ENCODE measurements around the gene DENND2D. TPM values are rescaled to one million over a fixed set of nuclear protein-coding genes. Genes with fewer than 3 reads are reported as not detected.

DENND2D gene
- total RNA-seq, 1 donor from 2014 or later = not detected

GRCh38 chr1:111209622-111210021 lies 9.2 kb upstream of the DENND2D start:
- no peak for DNase-seq
- no peaks in the 10 kb centered on the region for H3K9me3 Mint-ChIP-seq (ENCODE audit: unreplicated experiment)
- H3K4me3 Mint-ChIP-seq (ENCODE audit: unreplicated experiment) = no peak overlapping the region
- peaks cover 4% of the 10 kb centered on the region for H3K36me3 Mint-ChIP-seq (ENCODE audit: unreplicated experiment)
- TF ChIP-seq, protein P1, sequence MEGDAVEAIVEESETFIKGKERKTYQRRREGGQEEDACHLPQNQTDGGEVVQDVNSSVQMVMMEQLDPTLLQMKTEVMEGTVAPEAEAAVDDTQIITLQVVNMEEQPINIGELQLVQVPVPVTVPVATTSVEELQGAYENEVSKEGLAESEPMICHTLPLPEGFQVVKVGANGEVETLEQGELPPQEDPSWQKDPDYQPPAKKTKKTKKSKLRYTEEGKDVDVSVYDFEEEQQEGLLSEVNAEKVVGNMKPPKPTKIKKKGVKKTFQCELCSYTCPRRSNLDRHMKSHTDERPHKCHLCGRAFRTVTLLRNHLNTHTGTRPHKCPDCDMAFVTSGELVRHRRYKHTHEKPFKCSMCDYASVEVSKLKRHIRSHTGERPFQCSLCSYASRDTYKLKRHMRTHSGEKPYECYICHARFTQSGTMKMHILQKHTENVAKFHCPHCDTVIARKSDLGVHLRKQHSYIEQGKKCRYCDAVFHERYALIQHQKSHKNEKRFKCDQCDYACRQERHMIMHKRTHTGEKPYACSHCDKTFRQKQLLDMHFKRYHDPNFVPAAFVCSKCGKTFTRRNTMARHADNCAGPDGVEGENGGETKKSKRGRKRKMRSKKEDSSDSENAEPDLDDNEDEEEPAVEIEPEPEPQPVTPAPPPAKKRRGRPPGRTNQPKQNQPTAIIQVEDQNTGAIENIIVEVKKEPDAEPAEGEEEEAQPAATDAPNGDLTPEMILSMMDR (IDR thresholded peaks at IDR 0.05; ENCODE audit: partially characterized antibody, unreplicated experiment) = no peak
- H3K4me1 Mint-ChIP-seq (ENCODE audit: low read depth, unreplicated experiment) = peaks cover 2% of the 10 kb centered on the region
- no peak overlapping the region for H3K27ac Mint-ChIP-seq (ENCODE audit: unreplicated experiment)
- H3K27me3 Mint-ChIP-seq (ENCODE audit: unreplicated experiment) = peaks cover 2% of the 10 kb centered on the region

GRCh38 chr1:111208921-111209320 lies 8.5 kb upstream of the DENND2D start:
- Mint-ChIP-seq H3K36me3 (ENCODE audit: unreplicated experiment) (peaks cover 4% of the 10 kb centered on the region), H3K4me1 (ENCODE audit: low read depth, unreplicated experiment) (peaks cover 2% of the 10 kb centered on the region), H3K9me3 (ENCODE audit: unreplicated experiment) (no peaks in the 10 kb centered on the region), H3K27me3 (ENCODE audit: unreplicated experiment) (peaks cover 3% of the 10 kb centered on the region), H3K27ac (ENCODE audit: unreplicated experiment) (no peak overlapping the region), H3K4me3 (ENCODE audit: unreplicated experiment) (no peak overlapping the region)
- TF ChIP-seq, protein P1 (IDR thresholded peaks at IDR 0.05; ENCODE audit: partially characterized antibody, unreplicated experiment) = no peak
- DNase-seq = no peak

DNA sequence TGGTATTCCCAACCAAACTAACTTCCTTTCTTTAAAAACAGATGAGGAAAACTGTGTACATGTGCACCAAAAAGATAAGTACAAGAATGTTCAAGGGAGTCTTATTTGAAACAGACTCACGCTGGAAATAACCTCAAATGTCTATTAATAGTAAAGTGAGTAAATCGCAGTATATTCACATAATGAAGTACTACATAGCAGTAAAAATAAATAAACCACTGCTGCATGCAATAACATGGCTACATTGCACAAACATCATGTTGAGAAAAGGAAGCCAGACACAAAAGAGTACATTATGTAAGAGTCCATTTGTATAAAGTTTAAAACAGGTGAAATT lies 5.2 kb upstream of the DENND2D start:
- Mint-ChIP-seq H3K4me3 (ENCODE audit: unreplicated experiment) (no peak overlapping the region), H3K36me3 (ENCODE audit: unreplicated experiment) (peaks cover 4% of the 10 kb centered on the region), H3K27me3 (ENCODE audit: unreplicated experiment) (peaks cover 8% of the 10 kb centered on the region), H3K27ac (ENCODE audit: unreplicated experiment) (no peak overlapping the region), H3K4me1 (ENCODE audit: low read depth, unreplicated experiment) (peaks cover 2% of the 10 kb centered on the region), H3K9me3 (ENCODE audit: unreplicated experiment) (no peaks in the 10 kb centered on the region)
- no peak for DNase-seq
- TF ChIP-seq, protein P1 (IDR thresholded peaks at IDR 0.05; ENCODE audit: partially characterized antibody, unreplicated experiment) = no peak

GRCh38 chr1:111204983-111205713 lies 4.7 kb upstream of the DENND2D start:
- peaks cover 4% of the 10 kb centered on the region for H3K36me3 Mint-ChIP-seq (ENCODE audit: unreplicated experiment)
- DNase-seq = no peak
- TF ChIP-seq, protein P1 (IDR thresholded peaks at IDR 0.05; ENCODE audit: partially characterized antibody, unreplicated experiment) = no peak
- H3K27me3 Mint-ChIP-seq (ENCODE audit: unreplicated experiment) = peaks cover 8% of the 10 kb centered on the region
- H3K4me1 Mint-ChIP-seq (ENCODE audit: low read depth, unreplicated experiment) = peaks cover 2% of the 10 kb centered on the region
- H3K27ac Mint-ChIP-seq (ENCODE audit: unreplicated experiment) = no peak overlapping the region
- peak overlapping the region; percentile 72 for H3K4me3 Mint-ChIP-seq (ENCODE audit: unreplicated experiment)
- H3K9me3 Mint-ChIP-seq (ENCODE audit: unreplicated experiment) = no peaks in the 10 kb centered on the region

DNA sequence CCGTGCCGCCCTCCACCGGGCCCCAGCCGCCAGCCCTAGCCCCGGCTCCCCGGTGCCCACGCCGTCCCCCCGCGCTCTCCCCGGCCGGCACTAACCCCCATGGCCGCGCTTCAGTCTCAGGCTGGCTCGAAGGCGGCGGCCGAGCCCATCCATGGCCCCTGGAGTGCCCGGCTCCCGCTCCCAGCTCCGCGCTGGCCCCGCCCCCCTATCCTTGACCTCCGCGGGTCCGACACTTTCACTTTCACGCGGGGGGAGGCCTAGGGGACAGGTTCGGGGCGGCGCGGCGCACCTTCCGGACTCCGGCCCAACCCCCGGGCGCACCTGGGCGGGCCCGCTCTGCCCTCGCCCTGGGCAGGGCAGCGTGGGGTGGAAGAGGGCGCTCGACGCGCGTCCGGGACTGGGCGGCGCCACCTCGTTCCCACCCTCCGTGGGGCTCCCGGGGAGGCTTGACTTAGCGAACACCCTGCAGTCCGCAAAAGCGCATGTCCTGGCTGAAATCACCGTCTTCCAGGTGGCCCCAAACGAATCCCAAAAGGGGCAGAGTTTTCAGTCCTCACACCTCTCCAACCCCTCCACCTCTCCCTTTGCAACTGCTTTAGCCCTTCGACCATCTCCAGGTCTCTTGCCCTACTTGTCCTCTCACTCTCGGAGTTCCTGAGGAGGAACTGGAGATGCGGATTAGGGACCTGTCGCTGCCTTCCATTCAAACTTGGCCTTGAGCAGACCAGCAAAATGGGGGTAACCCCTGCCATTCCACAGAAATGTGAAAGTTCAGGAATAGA lies 3.9 kb upstream of the DENND2D start:
- DNase-seq = no peak
- peaks cover 2% of the 10 kb centered on the region for H3K4me1 Mint-ChIP-seq (ENCODE audit: low read depth, unreplicated experiment)

More for the DNA sequence above, 3.9 kb upstream of the DENND2D start:
- H3K9me3 Mint-ChIP-seq (ENCODE audit: unreplicated experiment) = peaks cover 1% of the 10 kb centered on the region
- H3K36me3 Mint-ChIP-seq (ENCODE audit: unreplicated experiment) = peaks cover 4% of the 10 kb centered on the region
- H3K4me3 Mint-ChIP-seq (ENCODE audit: unreplicated experiment) = peak overlapping the region; percentile 72
- no peak overlapping the region for H3K27ac Mint-ChIP-seq (ENCODE audit: unreplicated experiment)
- TF ChIP-seq, protein P1 (IDR thresholded peaks at IDR 0.05; ENCODE audit: partially characterized antibody, unreplicated experiment) = no peak
- peaks cover 8% of the 10 kb centered on the region for H3K27me3 Mint-ChIP-seq (ENCODE audit: unreplicated experiment)

Measured in glutamatergic neuron (in vitro differentiated cells).